ENCODE results near the gene STH.

- TF ChIP-seq CTCF (IDR thresholded peaks at IDR 0.05) (no peak), POLR2A (IDR thresholded peaks at IDR 0.05) (no peak)
Observed at GRCh38 chr17:46030752-46031151, 31.7 kb downstream of the STH start.
